ENCODE measurements around the gene VSTM5.

- TF ChIP-seq CTCF (IDR thresholded peaks at IDR 0.05) (no peak), POLR2A (IDR thresholded peaks at IDR 0.05) (no peak), EP300 (IDR thresholded peaks at IDR 0.05) (no peak), POLR2AphosphoS5 (IDR thresholded peaks at IDR 0.05) (no peak)
Measured at GRCh38 chr11:93844568-93844967, 5.8 kb downstream of the VSTM5 start.
